ENCODE measurements around the gene AGGF1.
"Not testable (repeated sequence)": the region's sequence is repeated elsewhere in the genome, so short reads cannot be mapped to it uniquely, and the experiment has no call there.

The AGGF1 gene

DNA sequence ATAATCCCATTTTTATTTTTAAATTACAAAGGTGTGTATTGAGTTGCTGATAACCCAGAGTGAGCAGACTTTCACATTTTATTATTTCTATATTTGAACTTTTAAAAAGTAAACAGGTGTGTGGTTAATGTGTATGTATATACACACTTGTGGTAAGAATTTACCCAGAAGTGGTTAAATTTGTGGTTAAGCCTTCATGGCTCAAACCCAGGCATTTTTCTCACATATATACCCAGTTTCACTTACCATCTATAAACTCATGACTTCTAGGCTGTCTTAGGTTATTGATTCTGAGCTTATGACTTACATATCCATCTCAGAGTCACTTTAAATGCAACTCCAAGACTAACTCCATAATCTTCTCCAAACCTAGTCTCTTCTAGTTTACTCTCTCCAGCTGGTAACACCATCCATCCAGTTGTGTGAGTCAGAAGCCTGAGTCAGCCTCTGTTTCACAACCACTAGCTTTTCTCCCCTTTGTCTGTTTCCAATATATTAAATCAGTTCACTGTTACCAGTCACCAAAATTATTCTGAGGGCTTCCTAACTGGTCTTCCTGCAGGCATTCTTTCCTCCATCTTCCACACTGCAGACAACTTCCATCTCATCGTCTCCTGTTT, 36.7 kb downstream of the AGGF1 start:
- TF ChIP-seq, protein P1, sequence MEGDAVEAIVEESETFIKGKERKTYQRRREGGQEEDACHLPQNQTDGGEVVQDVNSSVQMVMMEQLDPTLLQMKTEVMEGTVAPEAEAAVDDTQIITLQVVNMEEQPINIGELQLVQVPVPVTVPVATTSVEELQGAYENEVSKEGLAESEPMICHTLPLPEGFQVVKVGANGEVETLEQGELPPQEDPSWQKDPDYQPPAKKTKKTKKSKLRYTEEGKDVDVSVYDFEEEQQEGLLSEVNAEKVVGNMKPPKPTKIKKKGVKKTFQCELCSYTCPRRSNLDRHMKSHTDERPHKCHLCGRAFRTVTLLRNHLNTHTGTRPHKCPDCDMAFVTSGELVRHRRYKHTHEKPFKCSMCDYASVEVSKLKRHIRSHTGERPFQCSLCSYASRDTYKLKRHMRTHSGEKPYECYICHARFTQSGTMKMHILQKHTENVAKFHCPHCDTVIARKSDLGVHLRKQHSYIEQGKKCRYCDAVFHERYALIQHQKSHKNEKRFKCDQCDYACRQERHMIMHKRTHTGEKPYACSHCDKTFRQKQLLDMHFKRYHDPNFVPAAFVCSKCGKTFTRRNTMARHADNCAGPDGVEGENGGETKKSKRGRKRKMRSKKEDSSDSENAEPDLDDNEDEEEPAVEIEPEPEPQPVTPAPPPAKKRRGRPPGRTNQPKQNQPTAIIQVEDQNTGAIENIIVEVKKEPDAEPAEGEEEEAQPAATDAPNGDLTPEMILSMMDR (conservative IDR thresholded peaks at IDR 0.05; ENCODE audit: control insufficient read depth, insufficient read depth, low read depth, low read length), result no peak
- DNase-seq (ENCODE audit: low read depth), result peak; percentile 92
- no peak overlapping the region for H3K4me3 ChIP-seq (ENCODE audit: control insufficient read depth, low read depth, low read length)

- no peak for DNase-seq (ENCODE audit: low read depth)
- TF ChIP-seq, protein P1 (conservative IDR thresholded peaks at IDR 0.05; ENCODE audit: control insufficient read depth, insufficient read depth, low read depth, low read length), result no peak
Observed at GRCh38 chr5:77073667-77074066, 43.5 kb downstream of the AGGF1 start.

GRCh38 chr5:77074745-77075144, 44.5 kb downstream of the AGGF1 start:
- TF ChIP-seq, protein P1 (conservative IDR thresholded peaks at IDR 0.05; ENCODE audit: control insufficient read depth, insufficient read depth, low read depth, low read length), result no peak
- no peak overlapping the region for H3K4me3 ChIP-seq (ENCODE audit: control insufficient read depth, low read depth, low read length)
- no peak for DNase-seq (ENCODE audit: low read depth)

More at GRCh38 chr5:77073667-77074066, 43.5 kb downstream of the AGGF1 start:
- H3K4me3 ChIP-seq (ENCODE audit: control insufficient read depth, low read depth, low read length), result no peak overlapping the region

- peak overlapping the region; percentile 44 for H3K4me3 ChIP-seq (ENCODE audit: control insufficient read depth, low read depth, low read length)
- DNase-seq (ENCODE audit: low read depth), result peak; percentile 60
- TF ChIP-seq, protein P1 (conservative IDR thresholded peaks at IDR 0.05; ENCODE audit: control insufficient read depth, insufficient read depth, low read depth, low read length), result no peak
Observed at GRCh38 chr5:77076961-77077828, 47.0 kb downstream of the AGGF1 start.

DNA sequence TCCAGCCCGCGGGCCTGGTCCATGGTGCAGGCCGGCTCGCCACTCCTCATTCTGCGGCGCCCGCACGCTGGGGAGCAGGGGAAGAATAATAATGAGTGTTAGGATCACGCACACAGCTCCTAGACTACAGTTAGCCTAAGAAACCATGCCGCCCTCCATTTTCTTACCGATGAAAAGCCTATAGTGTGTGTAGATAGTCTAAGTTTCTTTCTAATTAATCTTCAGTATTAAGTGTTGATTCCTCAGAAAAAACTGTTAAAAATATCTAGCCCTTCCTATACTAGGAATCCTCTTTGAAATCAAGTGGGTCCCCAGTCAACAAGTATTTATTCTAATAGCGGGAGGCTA, 47.6 kb downstream of the AGGF1 start:
- DNase-seq (ENCODE audit: low read depth), result no peak
- TF ChIP-seq, protein P1 (conservative IDR thresholded peaks at IDR 0.05; ENCODE audit: control insufficient read depth, insufficient read depth, low read depth, low read length), result no peak
- H3K4me3 ChIP-seq (ENCODE audit: control insufficient read depth, low read depth, low read length), result peak overlapping the region; percentile 19

GRCh38 chr5:77080479-77080878, 50.3 kb downstream of the AGGF1 start:
- DNase-seq (ENCODE audit: low read depth), result not testable (repeated sequence)

DNA sequence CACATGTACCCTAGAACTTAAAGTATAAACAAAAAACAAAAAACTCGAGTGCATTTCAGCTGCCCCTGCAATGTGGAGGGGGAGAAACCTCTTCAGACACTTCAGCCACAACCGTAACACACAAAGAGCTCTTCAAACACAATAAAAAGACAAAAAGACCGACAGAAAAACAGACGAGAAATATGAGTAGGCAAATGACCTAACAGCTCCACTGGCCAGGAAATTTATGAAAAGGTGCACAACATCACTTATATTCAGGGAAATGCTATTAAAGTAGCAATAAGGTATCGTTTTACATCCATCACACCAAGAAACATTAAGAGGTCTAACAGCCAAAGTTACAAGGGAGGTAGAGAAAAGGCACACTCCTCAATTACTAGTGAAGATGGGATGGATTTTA, 50.7 kb downstream of the AGGF1 start:
- DNase-seq (ENCODE audit: low read depth), result no peak
- no peak overlapping the region for H3K4me3 ChIP-seq (ENCODE audit: control insufficient read depth, low read depth, low read length)
- TF ChIP-seq, protein P1 (conservative IDR thresholded peaks at IDR 0.05; ENCODE audit: control insufficient read depth, insufficient read depth, low read depth, low read length), result no peak

More at GRCh38 chr5:77080479-77080878, 50.3 kb downstream of the AGGF1 start:
- H3K4me3 ChIP-seq (ENCODE audit: control insufficient read depth, low read depth, low read length), result not testable (repeated sequence)
